Neural progenitor cell (in vitro differentiated cells): ENCODE measurements around the gene FAM53B. TPM values are rescaled to one million over a fixed set of nuclear protein-coding genes. Genes with fewer than 3 reads are reported as not detected.

Experiments used
- DNase-seq: peaks from one replicate; pipeline ENCODE4 v3.0.0-alpha.2; 2016; ENCODE audit warnings: low spot score
- H2AFZ ChIP-seq: fragments of 200-600 bp; sonication (generic); replicated peaks from 2 replicates; pipeline ENCODE4 v1.6.1; 2016; ENCODE audit warnings: antibody characterized with exemption
- H3F3A ChIP-seq: fragments of 200-600 bp; sonication (generic); 2 replicates; pipeline ENCODE4 v1.6.1; 2016; ENCODE audit warnings: antibody characterized with exemption, low read depth
- H3K27ac ChIP-seq: fragments of 200-600 bp; sonication (generic); 2 replicates; pipeline ENCODE4 v1.5.1; 2016; ENCODE audit warnings: mild to moderate bottlenecking
- H3K27me3 ChIP-seq: fragments of 200-600 bp; sonication (generic); 2 replicates; pipeline ENCODE4 v1.6.1; 2016; ENCODE audit warnings: mild to moderate bottlenecking, moderate library complexity
- H3K36me3 ChIP-seq: fragments of 200-600 bp; sonication (generic); 2 replicates; pipeline ENCODE4 v1.5.1; 2016
- H3K4me1 ChIP-seq: fragments of 200-600 bp; sonication (generic); 2 replicates; pipeline ENCODE4 v1.6.1; 2016; ENCODE audit warnings: mixed run types
- H3K4me2 ChIP-seq: fragments of 200-600 bp; sonication (generic); 2 replicates; pipeline ENCODE4 v1.6.1; 2016
- H3K4me3 ChIP-seq: fragments of 200-600 bp; sonication (generic); 2 replicates; pipeline ENCODE4 v1.5.1; 2016
- H3K79me2 ChIP-seq: fragments of 200-600 bp; sonication (generic); 2 replicates; pipeline ENCODE4 v1.6.1; 2016; ENCODE audit warnings: low read depth
- H3K9ac ChIP-seq: fragments of 200-600 bp; sonication (generic); 2 replicates; pipeline ENCODE4 v1.6.1; 2016
- H3K9me3 ChIP-seq: fragments of 200-600 bp; sonication (generic); 2 replicates; pipeline ENCODE4 v1.5.1; 2016; ENCODE audit warnings: low read depth
- H4K20me1 ChIP-seq: fragments of 200-600 bp; sonication (generic); 2 replicates; pipeline ENCODE4 v1.6.1; 2016; ENCODE audit warnings: low read depth
- H3K27ac Mint-ChIP-seq: 3 replicates; pipeline ENCODE4 v1.8.0; 2021; ENCODE audit warnings: mixed read lengths
- H3K27me3 Mint-ChIP-seq: 2 replicates; pipeline ENCODE4 v1.8.0; 2022; ENCODE audit warnings: low read depth, mild to moderate bottlenecking, inconsistent platforms, moderate library complexity, mixed read lengths; ENCODE audit not compliant: insufficient read depth
- H3K36me3 Mint-ChIP-seq: 3 replicates; pipeline ENCODE4 v1.8.0; 2021; ENCODE audit warnings: mixed read lengths
- H3K4me1 Mint-ChIP-seq: 3 replicates; pipeline ENCODE4 v1.8.0; 2021; ENCODE audit warnings: mixed read lengths
- H3K4me3 Mint-ChIP-seq: 3 replicates; pipeline ENCODE4 v1.8.0; 2021; ENCODE audit warnings: mild to moderate bottlenecking, moderate library complexity, mixed read lengths
- H3K9me3 Mint-ChIP-seq: 3 replicates; pipeline ENCODE4 v1.8.0; 2020; ENCODE audit warnings: mixed read lengths
- EZH2 ChIP-seq: fragments of 200-600 bp; sonication (generic); IDR thresholded peaks from 2 replicates; pipeline ENCODE4 v1.6.1; 2017; ENCODE audit warnings: antibody characterized with exemption, mild to moderate bottlenecking, moderate library complexity
- EZH2phosphoT487 ChIP-seq: fragments of 200-600 bp; sonication (generic); IDR thresholded peaks from 2 replicates; pipeline ENCODE4 v1.6.1; 2017; ENCODE audit warnings: antibody characterized with exemption
- total RNA-seq: library from RNA; depleted of rRNA; stranded (reverse); fragments of >200 nt; gene quantifications from 2 replicates; pipeline ENCODE4 v1.2.3, GENCODE V29; 2015; ENCODE audit warnings: low replicate concordance
- TF ChIP-seq, protein P1 (sequence below): fragments of 200-600 bp; sonication (generic); IDR thresholded peaks from 2 replicates; pipeline ENCODE4 v1.5.1; 2017; ENCODE audit warnings: antibody characterized with exemption, mild to moderate bottlenecking

FAM53B gene
- total RNA-seq, 1 donor from 2014 or later, result 15.3 TPM

GRCh38 chr10:124624466-124624865 is 119.7 kb downstream of the FAM53B start:
- Mint-ChIP-seq H3K4me1 (peaks cover 24% of the 10 kb centered on the region), H3K9me3 (no peaks in the 10 kb centered on the region), H3K36me3 (peaks cover 7% of the 10 kb centered on the region), H3K27me3 (no peaks in the 10 kb centered on the region), H3K27ac (no peak overlapping the region), H3K4me3 (no peak overlapping the region)
- Histone ChIP-seq H3K4me1 (peaks cover 26% of the 10 kb centered on the region), H3F3A (no peaks in the 10 kb centered on the region), H3K27ac (no peak overlapping the region), H3K4me3 (no peak overlapping the region), H4K20me1 (peaks cover 57% of the 10 kb centered on the region), H3K36me3 (no peaks in the 10 kb centered on the region), H3K4me2 (no peak overlapping the region), H2AFZ (no peak overlapping the region), H3K9ac (no peak overlapping the region), H3K79me2 (no peaks in the 10 kb centered on the region), H3K27me3 (no peaks in the 10 kb centered on the region), H3K9me3 (no peaks in the 10 kb centered on the region)
- TF ChIP-seq EZH2phosphoT487, result no peak
- TF ChIP-seq EZH2, result no peak
- TF ChIP-seq, protein P1, sequence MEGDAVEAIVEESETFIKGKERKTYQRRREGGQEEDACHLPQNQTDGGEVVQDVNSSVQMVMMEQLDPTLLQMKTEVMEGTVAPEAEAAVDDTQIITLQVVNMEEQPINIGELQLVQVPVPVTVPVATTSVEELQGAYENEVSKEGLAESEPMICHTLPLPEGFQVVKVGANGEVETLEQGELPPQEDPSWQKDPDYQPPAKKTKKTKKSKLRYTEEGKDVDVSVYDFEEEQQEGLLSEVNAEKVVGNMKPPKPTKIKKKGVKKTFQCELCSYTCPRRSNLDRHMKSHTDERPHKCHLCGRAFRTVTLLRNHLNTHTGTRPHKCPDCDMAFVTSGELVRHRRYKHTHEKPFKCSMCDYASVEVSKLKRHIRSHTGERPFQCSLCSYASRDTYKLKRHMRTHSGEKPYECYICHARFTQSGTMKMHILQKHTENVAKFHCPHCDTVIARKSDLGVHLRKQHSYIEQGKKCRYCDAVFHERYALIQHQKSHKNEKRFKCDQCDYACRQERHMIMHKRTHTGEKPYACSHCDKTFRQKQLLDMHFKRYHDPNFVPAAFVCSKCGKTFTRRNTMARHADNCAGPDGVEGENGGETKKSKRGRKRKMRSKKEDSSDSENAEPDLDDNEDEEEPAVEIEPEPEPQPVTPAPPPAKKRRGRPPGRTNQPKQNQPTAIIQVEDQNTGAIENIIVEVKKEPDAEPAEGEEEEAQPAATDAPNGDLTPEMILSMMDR, result no peak
- no peak for DNase-seq

GRCh38 chr10:124624006-124624405 is 120.2 kb downstream of the FAM53B start:
- no peak overlapping the region for H3K4me3 ChIP-seq
- no peaks in the 10 kb centered on the region for H3K79me2 ChIP-seq
- Mint-ChIP-seq H3K27me3 (no peaks in the 10 kb centered on the region), H3K4me1 (peaks cover 20% of the 10 kb centered on the region), H3K4me3 (no peak overlapping the region), H3K9me3 (no peaks in the 10 kb centered on the region), H3K27ac (peak overlapping the region; percentile 79), H3K36me3 (peaks cover 7% of the 10 kb centered on the region)
- no peaks in the 10 kb centered on the region for H3K36me3 ChIP-seq
- H3F3A ChIP-seq, result no peaks in the 10 kb centered on the region
- peaks cover 52% of the 10 kb centered on the region for H4K20me1 ChIP-seq
- no peak overlapping the region for H3K4me2 ChIP-seq
- TF ChIP-seq, protein P1, result no peak
- TF ChIP-seq EZH2phosphoT487 (no peak), EZH2 (no peak)
- no peak overlapping the region for H3K9ac ChIP-seq
- no peak for DNase-seq
- no peak overlapping the region for H3K27ac ChIP-seq
- H3K4me1 ChIP-seq, result peaks cover 26% of the 10 kb centered on the region
- no peaks in the 10 kb centered on the region for H3K9me3 ChIP-seq
- no peaks in the 10 kb centered on the region for H3K27me3 ChIP-seq
- H2AFZ ChIP-seq, result no peak overlapping the region

DNA sequence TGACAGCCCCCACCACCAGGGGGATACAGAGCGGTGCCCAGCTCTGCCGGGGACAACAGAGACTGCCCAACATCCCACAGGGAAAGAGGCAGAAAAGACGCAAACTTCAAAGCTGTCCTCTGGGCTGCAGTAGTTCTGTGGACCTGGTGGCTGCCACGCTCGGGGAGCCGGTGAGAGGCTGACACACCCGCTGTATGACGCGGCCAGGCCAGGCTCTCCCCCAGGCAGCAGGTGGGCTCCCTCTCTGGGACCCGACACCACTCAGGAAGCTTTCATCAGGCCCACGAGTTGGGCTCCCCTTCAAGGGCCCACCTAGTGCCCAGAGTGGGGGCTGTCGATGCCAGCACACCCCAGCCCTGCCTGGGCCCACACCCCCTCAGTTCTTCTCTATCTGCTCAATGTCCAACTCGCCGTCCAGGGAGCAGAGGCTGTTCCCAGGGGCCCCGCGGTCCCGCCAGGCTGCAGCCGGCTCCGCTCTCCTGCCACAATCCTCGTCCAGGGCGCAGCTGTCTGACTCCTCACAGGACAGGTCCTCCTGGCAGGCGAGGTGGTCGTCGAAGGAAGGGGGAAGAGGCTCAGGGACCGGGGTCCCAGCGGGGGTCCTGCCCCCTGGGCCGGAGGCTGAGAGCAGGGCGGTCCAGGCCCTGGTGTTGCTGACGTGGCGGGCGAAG is 121.2 kb downstream of the FAM53B start:
- H3K27me3 ChIP-seq, result no peaks in the 10 kb centered on the region
- H3K4me3 ChIP-seq, result no peak overlapping the region
- peaks cover 19% of the 10 kb centered on the region for H3K4me1 ChIP-seq
- H3K9ac ChIP-seq, result no peak overlapping the region
- H3K4me2 ChIP-seq, result no peak overlapping the region
- Mint-ChIP-seq H3K4me1 (peaks cover 17% of the 10 kb centered on the region), H3K36me3 (peaks cover 7% of the 10 kb centered on the region), H3K27ac (no peak overlapping the region), H3K9me3 (no peaks in the 10 kb centered on the region), H3K4me3 (no peak overlapping the region), H3K27me3 (no peaks in the 10 kb centered on the region)
- peaks cover 42% of the 10 kb centered on the region for H4K20me1 ChIP-seq
- no peaks in the 10 kb centered on the region for H3K9me3 ChIP-seq
- no peak overlapping the region for H3K27ac ChIP-seq
- no peak overlapping the region for H2AFZ ChIP-seq
- no peak for DNase-seq
- TF ChIP-seq EZH2 (no peak), EZH2phosphoT487 (no peak)
- TF ChIP-seq, protein P1, result no peak
- no peaks in the 10 kb centered on the region for H3K36me3 ChIP-seq
- H3F3A ChIP-seq, result no peaks in the 10 kb centered on the region
- H3K79me2 ChIP-seq, result no peaks in the 10 kb centered on the region
